GM19463 (cell line): Measurements from ENCODE around the gene TRPM4.
"Not testable (repeated sequence)": the region's sequence is repeated elsewhere in the genome, so short reads cannot be mapped to it uniquely, and the experiment has no call there.

ENCODE experiments used
- ATAC-seq: cut with Tn5 transposase; IDR thresholded peaks from one replicate; pipeline ENCODE4 v1.9.1; 2021; ENCODE audit warnings: mild to moderate bottlenecking, moderate library complexity; ENCODE audit not compliant: unreplicated experiment

The TRPM4 gene

GRCh38 chr19:49186108-49186507 is 28.5 kb downstream of the TRPM4 start:
- ATAC-seq, result no peak

DNA sequence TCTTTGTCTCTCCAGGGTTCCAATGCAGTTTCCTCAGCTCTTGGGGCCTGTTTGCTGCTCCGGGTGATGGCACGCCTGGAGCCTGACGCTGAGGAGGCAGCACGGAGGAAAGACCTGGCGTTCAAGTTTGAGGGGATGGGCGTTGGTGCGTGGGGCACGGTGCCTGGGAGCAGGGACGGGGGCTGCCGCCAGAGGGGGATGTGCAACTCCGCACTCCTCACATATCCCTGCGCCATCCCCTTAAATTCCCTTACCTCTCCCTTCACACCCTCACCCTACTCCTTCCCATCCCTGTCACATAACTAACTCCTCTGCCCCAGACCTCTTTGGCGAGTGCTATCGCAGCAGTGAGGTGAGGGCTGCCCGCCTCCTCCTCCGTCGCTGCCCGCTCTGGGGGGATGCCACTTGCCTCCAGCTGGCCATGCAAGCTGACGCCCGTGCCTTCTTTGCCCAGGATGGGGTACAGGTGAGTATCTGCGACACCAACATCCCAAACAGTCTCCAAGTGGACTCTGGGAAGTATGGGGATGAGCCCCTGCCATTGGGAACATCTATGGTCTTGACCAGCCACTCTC is 31.1 kb downstream of the TRPM4 start:
- ATAC-seq, result no peak

DNA sequence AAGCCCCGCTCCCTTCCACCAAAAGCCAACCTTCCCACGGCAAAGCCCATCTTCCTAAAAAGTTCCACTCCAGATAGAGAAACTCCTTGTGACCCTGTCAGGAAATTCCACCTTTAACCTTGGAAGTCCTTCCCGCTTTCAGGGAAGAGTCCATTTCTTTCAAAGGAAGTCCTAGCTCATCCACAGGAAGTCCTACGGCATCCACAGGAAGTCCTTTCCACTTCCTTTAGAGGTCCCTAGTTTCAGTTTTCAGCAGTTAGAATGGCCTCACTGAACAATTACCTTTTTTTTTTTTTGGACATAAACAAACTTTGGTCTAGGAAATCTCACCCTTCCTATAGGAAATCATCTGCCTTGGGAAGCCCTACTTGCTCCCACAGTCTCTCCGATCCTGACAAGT is 31.7 kb downstream of the TRPM4 start:
- no peak for ATAC-seq

DNA sequence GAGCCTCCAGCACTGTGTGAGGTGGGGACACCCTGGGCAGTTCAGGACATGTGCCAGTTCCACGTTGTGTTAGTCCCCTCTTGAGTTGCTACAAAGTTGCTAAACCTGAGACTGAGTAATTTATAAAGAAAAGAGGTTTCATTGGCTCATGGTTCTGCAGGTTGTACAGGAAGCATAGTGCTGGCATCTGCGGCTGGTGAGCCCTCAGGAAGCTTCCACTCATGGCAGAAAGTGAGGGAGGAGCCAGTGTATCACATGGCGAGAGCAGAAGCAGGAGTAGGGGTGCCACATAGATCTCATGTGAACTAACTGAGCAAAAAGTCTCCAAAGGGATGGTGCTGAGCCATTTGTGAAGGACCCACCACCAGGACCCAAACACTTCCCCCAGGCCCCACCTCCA is 33.2 kb downstream of the TRPM4 start:
- no peak for ATAC-seq

- no peak for ATAC-seq
Measured at GRCh38 chr19:49193822-49194394, 36.3 kb downstream of the TRPM4 start.

- no peak for ATAC-seq
Measured at GRCh38 chr19:49194408-49194807, 36.8 kb downstream of the TRPM4 start.

DNA sequence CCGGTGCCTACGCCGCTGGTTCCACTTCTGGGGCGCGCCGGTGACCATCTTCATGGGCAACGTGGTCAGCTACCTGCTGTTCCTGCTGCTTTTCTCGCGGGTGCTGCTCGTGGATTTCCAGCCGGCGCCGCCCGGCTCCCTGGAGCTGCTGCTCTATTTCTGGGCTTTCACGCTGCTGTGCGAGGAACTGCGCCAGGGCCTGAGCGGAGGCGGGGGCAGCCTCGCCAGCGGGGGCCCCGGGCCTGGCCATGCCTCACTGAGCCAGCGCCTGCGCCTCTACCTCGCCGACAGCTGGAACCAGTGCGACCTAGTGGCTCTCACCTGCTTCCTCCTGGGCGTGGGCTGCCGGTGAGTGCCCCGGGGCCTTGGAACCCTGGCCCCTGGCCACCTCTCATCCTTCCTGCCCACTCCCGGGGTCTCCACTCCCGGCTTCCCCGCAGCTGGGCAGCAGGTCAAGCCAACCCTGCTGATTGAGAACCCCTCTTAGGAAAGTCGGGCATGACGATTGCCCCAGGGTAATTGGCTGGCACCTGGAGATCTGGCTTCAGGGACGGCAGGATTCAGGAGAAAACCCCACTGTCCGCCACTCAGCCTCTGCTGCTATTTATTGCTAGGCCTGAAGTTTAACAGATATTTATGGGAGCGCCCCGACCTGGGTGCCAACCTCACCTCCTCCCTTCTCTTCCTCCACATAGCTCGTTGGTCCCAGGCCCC is 39.1 kb downstream of the TRPM4 start:
- ATAC-seq, result no peak

DNA sequence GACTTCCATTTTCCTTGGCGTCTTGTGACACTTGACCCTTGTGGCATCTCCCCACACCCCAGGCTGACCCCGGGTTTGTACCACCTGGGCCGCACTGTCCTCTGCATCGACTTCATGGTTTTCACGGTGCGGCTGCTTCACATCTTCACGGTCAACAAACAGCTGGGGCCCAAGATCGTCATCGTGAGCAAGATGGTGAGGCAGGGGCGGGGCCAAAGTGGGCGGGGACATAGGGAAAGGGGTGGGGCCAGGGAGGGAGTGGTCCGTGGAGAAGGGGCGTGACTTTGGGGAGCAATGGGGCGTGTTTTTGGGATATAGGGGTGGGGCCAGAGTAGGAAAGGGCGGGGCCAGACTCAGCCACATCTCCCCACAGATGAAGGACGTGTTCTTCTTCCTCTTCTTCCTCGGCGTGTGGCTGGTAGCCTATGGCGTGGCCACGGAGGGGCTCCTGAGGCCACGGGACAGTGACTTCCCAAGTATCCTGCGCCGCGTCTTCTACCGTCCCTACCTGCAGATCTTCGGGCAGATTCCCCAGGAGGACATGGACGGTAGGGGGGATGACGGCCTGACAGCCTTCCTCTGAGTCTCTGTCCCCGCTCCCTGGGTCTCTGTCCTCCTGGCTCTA is 42.8 kb downstream of the TRPM4 start:
- ATAC-seq, result no peak

DNA sequence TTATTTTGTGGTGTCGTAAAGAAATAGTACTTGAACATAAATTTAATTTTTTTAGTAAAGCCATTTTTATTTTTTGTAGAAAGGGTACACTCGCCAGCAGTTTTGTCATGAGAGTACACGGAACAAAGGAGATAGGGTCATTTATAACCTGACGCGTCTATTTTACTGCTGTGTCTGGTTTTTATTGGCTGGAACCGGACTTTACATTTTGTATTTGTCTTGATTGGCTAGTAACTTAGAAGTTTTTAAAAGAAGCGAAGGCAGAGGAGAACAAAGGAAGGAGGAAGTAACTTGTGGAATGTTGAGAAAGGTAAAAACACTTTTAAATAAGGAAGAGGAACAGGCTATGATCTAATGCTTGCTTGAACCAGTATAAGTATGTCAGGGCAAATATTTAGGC is 43.5 kb downstream of the TRPM4 start:
- no peak for ATAC-seq

GRCh38 chr19:49205114-49205513 is 47.5 kb downstream of the TRPM4 start:
- no peak for ATAC-seq

DNA sequence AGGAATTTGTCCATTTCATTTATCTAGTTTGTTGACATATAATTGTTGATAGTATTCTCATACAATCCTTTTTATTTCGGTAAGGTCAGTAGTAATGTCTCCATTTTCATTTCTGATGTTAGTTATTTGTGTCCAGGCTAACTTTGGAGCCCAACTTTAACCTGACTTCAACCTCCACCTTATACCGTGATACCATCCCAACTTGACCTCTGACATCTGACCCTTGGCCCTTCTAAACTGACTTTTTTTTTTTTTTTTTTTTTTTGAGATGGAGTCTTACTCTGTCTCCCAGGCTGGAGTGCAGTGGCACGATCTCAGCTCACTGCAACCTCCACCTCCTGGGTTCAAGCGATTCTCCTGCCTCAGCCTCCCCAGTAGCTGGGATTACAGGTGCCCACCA is 51.9 kb downstream of the TRPM4 start:
- ATAC-seq, result not testable (repeated sequence)

GRCh38 chr19:49210108-49210900 is 52.7 kb downstream of the TRPM4 start:
- no peak for ATAC-seq

GRCh38 chr19:49210901-49211451 is 53.4 kb downstream of the TRPM4 start:
- no peak for ATAC-seq

GRCh38 chr19:49212016-49212701 is 54.6 kb downstream of the TRPM4 start:
- ATAC-seq, result no peak

DNA sequence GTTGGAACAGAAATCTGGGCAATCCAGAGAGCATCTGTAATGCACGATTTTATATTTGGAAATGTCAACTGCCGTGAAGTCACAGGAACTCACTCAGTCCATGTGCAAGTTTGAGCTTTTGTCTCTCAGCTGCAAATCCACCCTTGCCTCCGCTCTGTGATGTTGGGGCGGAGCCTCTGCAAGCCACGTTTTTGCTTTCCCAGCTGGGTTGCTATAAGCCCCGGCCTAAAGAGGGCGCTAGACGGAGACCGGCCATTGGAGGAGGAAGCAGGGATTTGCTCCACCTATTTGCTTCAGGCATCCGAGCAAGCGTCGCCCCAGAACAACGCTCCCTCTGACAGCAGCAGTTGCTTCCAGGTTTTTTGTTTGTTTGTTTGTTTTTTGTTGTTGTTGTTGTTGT is 56.2 kb downstream of the TRPM4 start:
- no peak for ATAC-seq

DNA sequence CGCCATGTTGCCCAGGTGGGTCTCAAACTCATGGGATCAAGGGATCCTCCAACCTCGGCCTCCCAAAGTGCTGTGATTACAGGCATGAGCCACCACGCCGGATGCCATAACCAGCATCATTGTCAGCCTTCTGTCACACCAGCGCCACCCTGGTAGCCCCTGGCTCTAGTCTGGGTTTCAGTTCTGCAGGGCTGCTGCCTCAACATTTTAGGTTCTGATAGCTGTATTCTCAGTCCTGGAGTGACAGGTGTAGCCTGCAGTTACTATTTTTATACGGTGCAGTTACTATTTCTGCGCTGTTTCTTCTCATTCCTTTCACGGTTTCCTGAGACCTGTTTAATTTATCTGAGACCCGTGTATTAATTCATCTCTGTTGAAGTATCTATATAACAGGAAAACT is 57.1 kb downstream of the TRPM4 start:
- ATAC-seq, result no peak

DNA sequence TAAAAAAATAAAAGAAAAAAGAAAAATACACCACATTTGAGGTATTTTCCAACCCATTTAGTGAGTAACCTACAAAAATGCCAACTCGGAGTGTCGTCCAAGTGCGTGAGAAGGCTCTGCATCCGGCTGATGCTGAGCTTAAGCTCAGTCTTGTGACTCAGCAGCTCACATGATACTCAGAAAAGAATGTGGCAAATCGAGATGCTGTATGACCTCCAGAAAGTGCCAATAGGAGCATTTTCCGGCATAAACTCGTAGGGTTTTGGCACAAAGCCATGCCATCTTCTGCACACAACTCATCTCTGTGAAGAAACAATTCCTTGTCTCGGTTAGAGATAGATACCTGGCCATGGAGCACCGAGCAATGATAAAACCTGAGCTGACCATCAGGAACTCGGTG is 58.5 kb downstream of the TRPM4 start:
- no peak for ATAC-seq

DNA sequence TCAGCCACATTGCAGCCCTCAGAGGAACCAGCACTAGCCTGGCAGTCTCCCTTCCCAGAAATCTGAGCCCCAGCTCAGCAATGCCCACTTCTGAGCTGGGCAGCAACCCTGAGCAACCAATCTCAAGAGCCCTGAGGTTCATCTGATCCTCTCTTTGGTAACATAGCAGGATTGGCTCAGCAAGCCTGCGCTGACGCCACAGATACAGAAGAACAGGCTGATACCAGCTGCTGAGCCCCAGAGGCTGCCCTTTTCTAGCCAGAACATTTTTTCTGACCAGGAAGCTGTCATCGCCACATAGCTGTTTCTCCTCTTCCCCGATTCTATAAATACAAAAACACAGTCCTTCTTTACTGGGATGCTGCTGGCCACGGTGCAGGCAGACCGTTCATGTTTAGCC is 59.8 kb downstream of the TRPM4 start:
- no peak for ATAC-seq

- no peak for ATAC-seq
Measured at GRCh38 chr19:49222011-49222410, 64.4 kb downstream of the TRPM4 start.

GRCh38 chr19:49222528-49222927 is 64.9 kb downstream of the TRPM4 start:
- no peak for ATAC-seq
